IMR-90 (cell line): Measurements from ENCODE around the gene ADAMTS20. TPM values are rescaled to one million over a fixed set of nuclear protein-coding genes. Genes with fewer than 3 reads are reported as not detected.

Source experiments
- ATAC-seq: fragments of 200-7000 bp; cut with Tn5 transposase; 2 replicates; pipeline ENCODE4 v1.9.1; 2020; ENCODE audit warnings: low read depth, mild to moderate bottlenecking, moderate library complexity
- BruUV-seq: library from RNA; stranded (reverse); fragments of 400-500 nt; replicated peaks from 2 replicates; lab custom pipeline; 2021; lab: Mats Ljungman, UMichigan
- CTCF ChIA-PET: fragments of 300-600 bp; formaldehyde crosslinking; extraction: SDS; loops from one replicate; lab custom pipeline; 2021; ENCODE audit warnings: antibody characterized with exemption; lab: Yijun Ruan, JAX
- POLR2A ChIA-PET: fragments of 300-600 bp; sonication (Branson Sonifier 250); formaldehyde crosslinking; loops from one replicate; lab custom pipeline; 2022; ENCODE audit warnings: antibody characterized with exemption; ENCODE audit not compliant: unreplicated experiment; lab: Charles Lee
- DNase-seq: peaks from one replicate; pipeline ENCODE4 v3.0.0; 2013
- H2AFZ ChIP-seq: replicated peaks from 2 replicates; pipeline ENCODE3; 2013; ENCODE audit warnings: low read length, mild to moderate bottlenecking; ENCODE audit not compliant: poor library complexity
- H2AK5ac ChIP-seq: 2 replicates; pipeline ENCODE4 v1.6.1; 2013; ENCODE audit warnings: low read depth, low read length, inconsistent platforms
- H2AK9ac ChIP-seq: replicated peaks from 2 replicates; pipeline ENCODE3; 2013; ENCODE audit warnings: mild to moderate bottlenecking, low read depth, low read length, moderate library complexity; ENCODE audit not compliant: poor library complexity
- H2BK120ac ChIP-seq: 2 replicates; pipeline ENCODE4 v1.6.1; 2013; ENCODE audit warnings: low read depth, low read length, inconsistent platforms
- H2BK15ac ChIP-seq: 3 replicates; pipeline ENCODE4 v1.6.1; 2013; ENCODE audit warnings: low read depth, low read length, inconsistent platforms
- H2BK20ac ChIP-seq: 2 replicates; pipeline ENCODE4 v1.6.1; 2013; ENCODE audit warnings: low read depth, mild to moderate bottlenecking, inconsistent platforms, low read length, moderate library complexity
- H2BK5ac ChIP-seq: 2 replicates; pipeline ENCODE4 v1.6.1; 2013; ENCODE audit warnings: mild to moderate bottlenecking, low read depth, low read length, inconsistent platforms; ENCODE audit not compliant: poor library complexity, severe bottlenecking
- H3K14ac ChIP-seq: replicated peaks from 2 replicates; pipeline ENCODE4 v1.6.1; 2013; ENCODE audit warnings: low read depth, low read length, inconsistent platforms
- H3K18ac ChIP-seq: 2 replicates; pipeline ENCODE4 v1.6.1; 2013; ENCODE audit warnings: low read depth, low read length, control low read depth
- H3K23ac ChIP-seq: 2 replicates; pipeline ENCODE4 v1.6.1; 2013; ENCODE audit warnings: low read depth, low read length, inconsistent platforms
- H3K27ac ChIP-seq: 2 replicates; pipeline ENCODE4 v1.5.1; 2013; ENCODE audit warnings: mild to moderate bottlenecking, control low read depth, low read length; ENCODE audit not compliant: insufficient read depth
- H3K27me3 ChIP-seq: 2 replicates; pipeline ENCODE4 v1.6.1; 2013; ENCODE audit warnings: low read length; ENCODE audit not compliant: control insufficient read depth, insufficient read depth
- H3K36me3 ChIP-seq: 2 replicates; pipeline ENCODE4 v1.6.1; 2013; ENCODE audit warnings: low read length, mixed read lengths; ENCODE audit not compliant: control insufficient read depth, insufficient read depth
- H3K4ac ChIP-seq: 2 replicates; pipeline ENCODE4 v1.6.1; 2013; ENCODE audit warnings: low read depth, low read length, inconsistent platforms
- H3K4me1 ChIP-seq: 2 replicates; pipeline ENCODE4 v1.6.1; 2013; ENCODE audit warnings: low read length, mixed read lengths; ENCODE audit not compliant: control insufficient read depth, insufficient read depth
- H3K4me2 ChIP-seq: 2 replicates; pipeline ENCODE4 v1.6.1; 2013; ENCODE audit warnings: low read depth, mild to moderate bottlenecking, control low read depth, low read length, moderate library complexity
- H3K4me3 ChIP-seq: 2 replicates; pipeline ENCODE4 v1.5.1; 2013; ENCODE audit warnings: low read depth, mild to moderate bottlenecking, control low read depth, low read length, moderate library complexity; ENCODE audit not compliant: insufficient read depth
- H3K56ac ChIP-seq: 2 replicates; pipeline ENCODE4 v1.6.1; 2013; ENCODE audit warnings: low read length, inconsistent platforms; ENCODE audit not compliant: insufficient read depth; ENCODE audit errors: extremely low read depth
- H3K79me1 ChIP-seq, 2 experiments: 2 replicates each; pipeline ENCODE4 v1.6.1; 2013; ENCODE audit warnings: low read length in 2 of 2, inconsistent platforms in 1 of 2, low read depth in 1 of 2
- H3K9ac ChIP-seq: 2 replicates; pipeline ENCODE4 v1.6.1; 2013; ENCODE audit warnings: low read depth, low read length, control low read depth
- H3K9me1 ChIP-seq: 2 replicates; pipeline ENCODE4 v1.6.1; 2013; ENCODE audit warnings: low read length, inconsistent platforms; ENCODE audit not compliant: insufficient read depth
- H3K9me3 ChIP-seq: 2 replicates; pipeline ENCODE4 v1.6.1; 2013; ENCODE audit warnings: low read length; ENCODE audit not compliant: control insufficient read depth, insufficient read depth
- H4K20me1 ChIP-seq: 2 replicates; pipeline ENCODE4 v1.6.1; 2013; ENCODE audit warnings: low read length, inconsistent platforms; ENCODE audit not compliant: insufficient read depth
- H4K5ac ChIP-seq: 2 replicates; pipeline ENCODE4 v1.6.1; 2013; ENCODE audit warnings: mild to moderate bottlenecking, low read depth, low read length, control low read depth
- H4K8ac ChIP-seq, 2 experiments: 2 replicates each; pipeline ENCODE4 v1.6.1; 2013; ENCODE audit warnings: low read depth in 2 of 2, low read length in 2 of 2, control low read depth in 1 of 2, inconsistent platforms in 1 of 2
- H4K91ac ChIP-seq: 2 replicates; pipeline ENCODE4 v1.6.1; 2013; ENCODE audit warnings: low read depth, low read length, inconsistent platforms; ENCODE audit not compliant: insufficient read depth
- BHLHE40 ChIP-seq: fragments of 150-350 bp; IDR thresholded peaks from 2 replicates; pipeline ENCODE4 v1.6.1; 2016; ENCODE audit warnings: mild to moderate bottlenecking, low read depth, low read length
- CEBPB ChIP-seq: IDR thresholded peaks from 2 replicates; pipeline ENCODE4 v1.6.1; 2012; ENCODE audit warnings: low read depth, low read length, improper control_type of control experiment
- CHD1 ChIP-seq: IDR thresholded peaks from 2 replicates; pipeline ENCODE4 v1.6.1; 2012; ENCODE audit warnings: low read depth, low read length, improper control_type of control experiment
- ELK1 ChIP-seq: fragments of 150-350 bp; IDR thresholded peaks from 2 replicates; pipeline ENCODE4 v1.6.1; 2016; ENCODE audit warnings: low read depth, mild to moderate bottlenecking, low read length, moderate library complexity, borderline replicate concordance
- FOS ChIP-seq: fragments of 150-350 bp; IDR thresholded peaks from 2 replicates; pipeline ENCODE4 v1.6.1; 2016; ENCODE audit warnings: low read depth, low read length
- MAFK ChIP-seq: IDR thresholded peaks from 2 replicates; pipeline ENCODE4 v1.6.1; 2012; ENCODE audit warnings: low read depth, low read length, improper control_type of control experiment
- MAZ ChIP-seq: IDR thresholded peaks from 2 replicates; pipeline ENCODE4 v1.6.1; 2012; ENCODE audit warnings: low read depth, mild to moderate bottlenecking, low read length, improper control_type of control experiment, moderate library complexity, borderline replicate concordance
- MXI1 ChIP-seq: IDR thresholded peaks from 2 replicates; pipeline ENCODE4 v1.6.1; 2012; ENCODE audit warnings: low read depth, mild to moderate bottlenecking, low read length, moderate library complexity, borderline replicate concordance
- NFE2L2 ChIP-seq: fragments of 150-350 bp; IDR thresholded peaks from 2 replicates; pipeline ENCODE4 v1.6.1; 2016; ENCODE audit warnings: low read depth, mild to moderate bottlenecking, low read length
- POLR2A ChIP-seq: IDR thresholded peaks from 2 replicates; pipeline ENCODE4 v1.6.1; 2012; ENCODE audit warnings: mild to moderate bottlenecking, low read depth, low read length
- RAD21 ChIP-seq: IDR thresholded peaks from 2 replicates; pipeline ENCODE4 v1.6.1; 2012; ENCODE audit warnings: low read length, improper control_type of control experiment
- RCOR1 ChIP-seq: IDR thresholded peaks from 2 replicates; pipeline ENCODE4 v1.6.1; 2012; ENCODE audit warnings: mild to moderate bottlenecking, low read length, improper control_type of control experiment; ENCODE audit not compliant: insufficient replicate concordance
- RFX5 ChIP-seq: IDR thresholded peaks from 2 replicates; pipeline ENCODE4 v1.8.0; 2012; ENCODE audit warnings: low read depth, mild to moderate bottlenecking, low read length, moderate library complexity
- SMC3 ChIP-seq: fragments of 150-350 bp; IDR thresholded peaks from 2 replicates; pipeline ENCODE4 v1.6.1; 2016; ENCODE audit warnings: low read depth, mild to moderate bottlenecking, antibody characterized with exemption, low read length, moderate library complexity
- USF2 ChIP-seq: fragments of 150-350 bp; IDR thresholded peaks from 2 replicates; pipeline ENCODE4 v1.6.1; 2017; ENCODE audit warnings: mild to moderate bottlenecking, antibody characterized with exemption, low read length, low read depth
- WGBS, 2 experiments: methylation state at CpG; one replicate each; pipeline versions ENCODE4 v1.1.5 to v1.1.7; 2013; ENCODE audit warnings: missing lambda C conversion rate in 2 of 2; ENCODE audit not compliant: insufficient read length in 1 of 2; ENCODE audit errors: extremely low coverage in 2 of 2; 5-methylcytosine and 5-hydroxymethylcytosine counted together
- dilution Hi-C: fragments of 300-500 bp; cut with HindIII; formaldehyde crosslinking; loops from one replicate; pipeline ENCODE4 v1.14.3; 2018; ENCODE audit warnings: low sequenced_read_pairs; ENCODE audit not compliant: unreplicated experiment
- in situ Hi-C: fragments of 300-500 bp; cut with MboI; formaldehyde crosslinking; loops from 3 replicates; pipeline ENCODE4 v1.14.3; 2019; ENCODE audit warnings: low sequenced_read_pairs, inconsistent platforms, mixed read lengths
- intact Hi-C: fragments of 100-400 bp; cut with micrococcal nuclease; formaldehyde crosslinking; loops from 2 replicates; pipeline ENCODE4 v1.10.0; 2022
- polyA plus RNA-seq, 3 experiments: library from polyadenylated mRNA; depleted of rRNA; stranded (reverse); fragments of >200 nt; gene quantifications; 2 replicates each; pipeline ENCODE4 v1.2.3, GENCODE V29; 2012; ENCODE audit warnings: low replicate concordance in 1 of 3
- total RNA-seq: library from RNA; depleted of rRNA; stranded (reverse); fragments of >200 nt; gene quantifications from 2 replicates; pipeline ENCODE4 v1.2.3, GENCODE V29; 2012
- TF ChIP-seq, protein P1 (sequence below): conservative IDR thresholded peaks from 2 replicates; pipeline ENCODE4 v1.5.1; 2012; ENCODE audit warnings: mild to moderate bottlenecking, low read depth, low read length, improper control_type of control experiment

Gene ADAMTS20
- total and polyA plus RNA-seq, 2 of the 4 experiments (the other 2 are of a cell fraction) = not detected

DNA sequence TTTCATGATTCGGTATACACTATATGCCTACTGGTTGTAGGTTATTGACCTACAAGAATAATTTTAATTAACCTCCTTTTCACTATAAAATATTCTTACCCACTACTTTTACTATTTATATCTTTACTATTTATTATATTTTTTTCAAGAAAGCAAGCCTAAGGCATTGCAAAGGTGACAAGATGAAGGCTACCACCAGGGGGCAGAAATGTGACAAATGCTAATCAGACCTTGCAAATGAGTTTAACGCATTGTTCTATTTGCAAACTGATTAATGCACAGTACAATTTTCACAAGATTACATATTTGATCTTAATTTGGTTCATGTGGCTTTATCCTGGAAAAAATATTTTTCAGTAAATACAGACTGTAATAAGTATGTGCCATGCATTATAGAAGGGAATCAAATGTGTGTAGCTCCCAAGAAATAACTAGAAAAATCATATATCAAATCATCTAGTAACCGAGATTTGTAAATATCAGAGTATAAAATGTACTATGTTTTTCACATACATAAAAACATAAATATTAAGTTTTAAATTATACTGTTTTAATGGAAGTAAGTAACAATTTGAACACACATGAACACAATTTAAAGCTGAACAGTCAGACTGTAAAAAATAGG, 107.0 kb downstream of the ADAMTS20 start:
- Histone ChIP-seq H3K4me2 (no peak overlapping the region), H4K20me1 (no peaks in the 10 kb centered on the region), H3K9me1 (no peaks in the 10 kb centered on the region), H3K56ac (no peak overlapping the region), H4K8ac (no peak overlapping the region), H3K27me3 (no peaks in the 10 kb centered on the region), H4K91ac (no peak overlapping the region), H3K27ac (no peak overlapping the region), H3K14ac (no peak overlapping the region), H3K9ac (no peak overlapping the region), H2AK9ac (no peak overlapping the region), H2BK15ac (no peak overlapping the region), H3K79me1 (no peaks in the 10 kb centered on the region), H2BK5ac (no peak overlapping the region), H2AK5ac (no peak overlapping the region), H3K4me1 (no peaks in the 10 kb centered on the region), H3K18ac (no peak overlapping the region), H3K36me3 (no peaks in the 10 kb centered on the region), H3K4ac (no peak overlapping the region), H2BK20ac (no peak overlapping the region), H2AFZ (no peak overlapping the region), H3K9me3 (no peaks in the 10 kb centered on the region), H4K5ac (no peak overlapping the region), H2BK120ac (no peak overlapping the region), H3K4me3 (no peak overlapping the region), H3K23ac (no peak overlapping the region)
- CTCF ChIA-PET = interaction anchor here (0.8 to 2.0 kb wide), 5 partner anchors 13 to 93 kb away, joined by 4 to 8 read pairs (median 6); no protein-coding TSS in a partner anchor
- dilution Hi-C loops (no loop called here), in situ Hi-C loops (no loop called here), intact Hi-C loops (loop anchor here (1.0 to 5.0 kb wide), 2 partner anchors 287 to 437 kb away; no protein-coding TSS in a partner anchor)
- DNase-seq = peak; percentile 59
- no CpG with 5 or more reads among the region's 3 CpGs for WGBS, 2 experiments
- BruUV-seq = no TSS peak
- POLR2A ChIA-PET = no interaction called here
- TF ChIP-seq MAZ (no peak), ELK1 (no peak), BHLHE40 (no peak), CHD1 (no peak), POLR2A (no peak), CEBPB (no peak), RFX5 (no peak), NFE2L2 (no peak), RAD21 (peak; percentile 51), USF2 (no peak), MXI1 (no peak), RCOR1 (no peak), SMC3 (peak; percentile 52), MAFK (no peak), FOS (no peak)
- TF ChIP-seq, protein P1, sequence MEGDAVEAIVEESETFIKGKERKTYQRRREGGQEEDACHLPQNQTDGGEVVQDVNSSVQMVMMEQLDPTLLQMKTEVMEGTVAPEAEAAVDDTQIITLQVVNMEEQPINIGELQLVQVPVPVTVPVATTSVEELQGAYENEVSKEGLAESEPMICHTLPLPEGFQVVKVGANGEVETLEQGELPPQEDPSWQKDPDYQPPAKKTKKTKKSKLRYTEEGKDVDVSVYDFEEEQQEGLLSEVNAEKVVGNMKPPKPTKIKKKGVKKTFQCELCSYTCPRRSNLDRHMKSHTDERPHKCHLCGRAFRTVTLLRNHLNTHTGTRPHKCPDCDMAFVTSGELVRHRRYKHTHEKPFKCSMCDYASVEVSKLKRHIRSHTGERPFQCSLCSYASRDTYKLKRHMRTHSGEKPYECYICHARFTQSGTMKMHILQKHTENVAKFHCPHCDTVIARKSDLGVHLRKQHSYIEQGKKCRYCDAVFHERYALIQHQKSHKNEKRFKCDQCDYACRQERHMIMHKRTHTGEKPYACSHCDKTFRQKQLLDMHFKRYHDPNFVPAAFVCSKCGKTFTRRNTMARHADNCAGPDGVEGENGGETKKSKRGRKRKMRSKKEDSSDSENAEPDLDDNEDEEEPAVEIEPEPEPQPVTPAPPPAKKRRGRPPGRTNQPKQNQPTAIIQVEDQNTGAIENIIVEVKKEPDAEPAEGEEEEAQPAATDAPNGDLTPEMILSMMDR = peak; percentile 64
- peak; percentile 48; the same call in 1 of the 2 replicates for ATAC-seq
